Muscle of arm (tissue), 12 donors: ENCODE data around the gene ERBB2. TPM values are rescaled to one million over a fixed set of nuclear protein-coding genes. Genes with fewer than 3 reads are reported as not detected.
"Not testable (repeated sequence)": the region's sequence is repeated elsewhere in the genome, so short reads cannot be mapped to it uniquely, and the experiment has no call there.

Experiments
- DNase-seq: peaks from one replicate; pipeline ENCODE4 v3.0.0-alpha.2; 2013
- polyA plus RNA-seq, 12 donors: library from polyadenylated mRNA; unstranded; fragments of 120-200 nt; gene quantifications; one replicate each; pipeline ENCODE4 v1.2.1, GENCODE V29; 2013; ENCODE audit not compliant: insufficient read length in 12 of 12

Gene ERBB2
- polyA plus RNA-seq, 12 donors: 104 to 148 (median 128) TPM; not detected in 1

GRCh38 chr17:39676198-39676819 lies 23.6 kb upstream of the ERBB2 start:
- no peak for DNase-seq

GRCh38 chr17:39677072-39677471 lies 22.8 kb upstream of the ERBB2 start:
- no peak for DNase-seq

- DNase-seq: no peak
Observed at GRCh38 chr17:39677542-39678339, 22.1 kb upstream of the ERBB2 start.

- DNase-seq: no peak
Observed at GRCh38 chr17:39678340-39679116, 21.3 kb upstream of the ERBB2 start.

- DNase-seq: no peak
Observed at GRCh38 chr17:39679521-39680192, 20.2 kb upstream of the ERBB2 start.

GRCh38 chr17:39683295-39683939 lies 16.4 kb upstream of the ERBB2 start:
- no peak for DNase-seq

GRCh38 chr17:39684369-39685192 lies 15.3 kb upstream of the ERBB2 start:
- no peak for DNase-seq

- DNase-seq: no peak
Observed at GRCh38 chr17:39687101-39687545, 12.7 kb upstream of the ERBB2 start.

GRCh38 chr17:39687546-39688474 lies 12.1 kb upstream of the ERBB2 start, which contains the start of gene PGAP3:
PGAP3 (minus strand) TSS chr17:39688057; CDS start chr17:39688014, 43 bp downstream.
- peak; percentile 91 for DNase-seq

- DNase-seq: no peak
Observed at GRCh38 chr17:39688475-39688835, 11.4 kb upstream of the ERBB2 start.

- DNase-seq: no peak
Observed at GRCh38 chr17:39688945-39689344, 10.9 kb upstream of the ERBB2 start.

GRCh38 chr17:39694593-39694992 lies 5.3 kb upstream of the ERBB2 start:
- no peak for DNase-seq

- no peak for DNase-seq
Observed at GRCh38 chr17:39695089-39695474, 4.8 kb upstream of the ERBB2 start.

GRCh38 chr17:39696731-39697130 lies 3.1 kb upstream of the ERBB2 start:
- DNase-seq: no peak

- DNase-seq: no peak
Observed at GRCh38 chr17:39697961-39698360, 1.9 kb upstream of the ERBB2 start.

- not testable (repeated sequence) for DNase-seq
Observed at GRCh38 chr17:39699157-39699817, 577 bp upstream of the ERBB2 start.

- peak; percentile 71 for DNase-seq
Observed at GRCh38 chr17:39700148-39700987, 504 bp downstream of the ERBB2 start.
